ENCODE data around the gene MIEF1.

MIEF1 gene

DNA sequence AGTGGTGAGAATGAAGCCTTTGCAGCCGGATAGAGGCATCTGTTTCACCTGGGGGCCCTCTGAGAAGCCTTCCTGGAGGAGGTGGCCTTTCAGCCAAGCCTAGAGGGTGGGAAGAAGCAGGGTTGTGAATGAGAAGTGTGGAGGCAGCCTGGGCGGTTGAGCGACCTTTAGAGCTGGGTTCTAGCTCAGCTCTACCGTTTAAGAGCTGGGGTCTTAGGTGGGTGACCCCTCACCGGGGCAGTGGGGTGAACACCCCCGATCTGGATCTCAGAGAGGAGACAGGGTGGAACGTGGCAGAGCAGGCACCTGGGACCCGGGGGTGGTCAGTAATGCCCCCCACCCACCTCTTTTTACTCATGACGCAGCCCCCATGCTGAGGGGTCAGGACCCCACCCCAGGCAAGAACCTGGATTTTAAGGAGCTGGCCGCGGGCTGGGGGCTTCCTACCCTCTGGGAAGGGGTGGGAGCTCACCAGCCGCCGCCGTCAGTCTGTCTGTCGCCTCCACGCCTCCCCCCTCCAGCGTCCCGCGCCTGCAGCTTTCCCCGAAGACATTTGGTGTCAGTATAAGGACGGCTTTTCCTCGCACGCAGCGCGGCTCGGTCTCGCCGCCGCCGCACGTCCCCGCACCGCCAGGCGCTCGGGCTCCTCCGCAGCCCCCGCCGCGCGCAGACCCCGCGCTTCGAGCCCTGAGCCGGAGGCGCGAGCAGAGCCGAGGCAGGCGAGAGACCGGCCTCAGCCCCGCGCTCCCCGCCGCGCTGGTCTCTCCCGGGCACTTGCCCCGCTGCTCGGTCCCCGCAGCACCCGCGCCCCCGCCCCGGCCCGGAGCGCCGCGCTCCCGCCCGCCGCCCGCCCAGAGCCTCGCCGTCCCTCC is 55.1 kb downstream of the MIEF1 start:
- DNase-seq (ENCODE audit: low read depth, low spot score) = peak; percentile 46

DNA sequence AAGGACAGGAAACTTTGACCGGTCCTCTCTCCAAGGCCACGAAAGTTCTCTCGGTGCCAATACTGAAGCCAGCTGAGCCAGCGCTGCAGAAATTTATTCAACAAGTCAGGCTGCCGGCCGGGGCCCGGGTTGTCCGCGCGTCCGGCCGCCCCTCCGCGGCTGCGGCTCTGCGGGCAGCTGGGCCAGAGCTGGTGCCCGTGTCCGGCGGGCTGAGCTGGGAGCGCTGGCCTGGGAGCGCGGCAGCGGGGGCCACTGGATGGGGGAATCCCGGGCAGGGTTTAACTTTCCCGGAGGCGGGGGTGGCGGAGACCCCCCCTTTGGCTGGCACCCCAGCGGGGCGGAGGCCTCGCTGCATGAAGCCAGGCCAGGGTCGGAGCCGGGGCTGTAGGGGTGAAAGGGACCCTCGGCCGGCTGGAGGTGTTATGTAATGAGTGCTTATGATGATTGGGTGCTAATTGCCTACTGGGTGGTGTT is 56.2 kb downstream of the MIEF1 start:
- no peak for DNase-seq (ENCODE audit: low read depth, low spot score)

DNA sequence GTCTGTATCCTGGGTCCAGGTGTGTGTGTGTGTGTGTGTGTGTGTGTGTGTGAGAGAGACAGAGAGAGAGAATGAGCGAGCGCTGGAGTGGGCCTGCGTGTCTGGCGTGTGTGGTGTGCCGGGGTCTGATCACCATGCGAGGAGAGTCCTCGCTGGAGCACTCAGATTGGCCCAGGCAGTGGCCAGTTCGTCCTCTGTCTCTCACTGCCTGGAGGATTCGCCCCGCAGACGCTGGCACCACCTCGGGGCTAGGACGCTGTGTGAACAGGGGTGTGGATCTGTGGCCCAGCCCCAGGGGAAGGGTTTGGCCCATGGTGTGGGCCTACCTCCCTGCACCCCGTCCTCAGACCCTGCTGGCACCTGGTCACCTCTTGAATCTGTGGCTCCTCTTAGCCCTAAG is 56.9 kb downstream of the MIEF1 start:
- DNase-seq (ENCODE audit: low read depth, low spot score) = no peak

DNA sequence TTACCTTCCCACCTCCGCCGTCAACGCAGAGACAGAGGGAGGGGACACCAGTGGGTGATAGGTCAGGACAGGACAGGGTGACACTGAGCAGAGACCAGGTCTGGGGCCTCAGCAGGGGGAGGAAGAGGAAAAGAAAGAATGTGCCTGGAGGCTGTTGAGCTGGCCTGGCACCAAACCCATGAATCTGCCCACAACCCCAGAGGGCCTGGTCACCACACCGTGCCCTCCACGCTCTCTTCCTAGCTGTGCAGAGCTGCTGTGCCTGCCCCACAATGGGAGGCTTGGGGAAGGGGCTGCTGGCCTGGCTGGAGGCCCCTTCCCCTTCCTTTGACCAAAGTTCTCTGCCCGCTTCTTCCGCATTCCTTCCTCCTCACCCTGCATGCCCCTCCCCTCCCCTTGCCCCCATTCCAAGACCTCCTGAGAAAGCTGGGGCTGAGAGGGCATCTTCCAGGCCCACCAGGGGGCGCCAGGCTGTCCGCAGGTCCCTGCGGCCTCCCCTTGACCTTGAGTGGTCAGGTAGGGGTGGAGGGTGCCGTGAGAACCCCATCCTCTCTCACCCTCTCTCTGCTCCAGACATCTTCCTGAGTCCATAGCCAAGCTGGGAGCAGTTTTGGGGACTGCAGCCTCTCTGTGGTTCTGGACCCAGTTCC is 57.5 kb downstream of the MIEF1 start:
- DNase-seq (ENCODE audit: low read depth, low spot score) = peak; percentile 45

DNA sequence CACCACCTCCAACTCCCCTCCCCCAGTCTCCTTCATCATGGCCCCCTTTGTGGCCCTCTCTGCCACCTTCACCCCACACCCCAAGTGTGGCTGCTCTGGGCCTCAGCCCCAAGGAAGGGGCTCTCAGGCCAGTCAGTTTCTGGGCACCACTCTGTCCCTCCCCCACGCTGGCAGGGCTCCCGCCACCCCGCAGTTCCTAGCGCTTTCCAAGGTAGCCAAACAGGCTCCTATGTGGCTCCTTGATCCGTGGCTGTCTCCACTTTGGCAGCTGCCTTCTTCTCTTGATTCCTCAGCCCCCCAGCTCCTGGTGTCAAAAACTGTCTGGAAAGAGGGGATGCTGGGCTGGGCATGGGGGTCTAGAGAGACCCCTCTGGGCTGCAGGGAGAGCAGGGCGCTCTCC is 58.0 kb downstream of the MIEF1 start:
- DNase-seq (ENCODE audit: low read depth, low spot score) = no peak

DNA sequence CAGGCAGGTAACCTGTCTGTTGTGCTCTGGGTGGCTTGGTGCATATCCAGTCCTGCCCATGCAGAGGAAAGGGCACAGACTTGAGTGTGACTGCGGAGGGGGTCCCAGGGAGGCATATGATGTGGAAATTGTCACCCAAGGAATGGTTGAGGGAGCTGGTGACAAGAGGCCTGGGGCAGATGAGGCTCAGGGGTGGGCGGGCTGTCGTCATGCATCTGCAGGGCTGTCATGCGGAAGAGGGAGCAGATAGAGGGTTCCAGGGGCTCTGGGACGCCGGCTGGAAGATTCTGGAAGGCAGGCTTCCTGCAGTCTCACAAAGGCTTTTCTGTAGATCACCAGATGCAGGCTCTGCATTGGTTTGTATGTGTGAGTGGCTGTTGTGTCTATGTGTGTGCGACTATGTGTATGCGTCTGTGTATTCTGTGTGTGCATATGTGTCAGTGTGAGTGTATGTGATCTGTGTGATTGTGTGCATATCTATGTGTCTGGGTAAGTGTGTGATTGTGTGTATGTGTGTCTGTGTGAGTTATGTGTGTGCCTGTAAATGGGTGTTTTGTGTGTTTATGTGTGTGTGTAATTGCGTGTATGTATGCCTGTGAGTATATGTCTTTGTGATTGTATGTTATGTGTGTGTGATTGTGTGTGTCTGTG is 60.9 kb downstream of the MIEF1 start:
- no peak for DNase-seq (ENCODE audit: low read depth, low spot score)

DNA sequence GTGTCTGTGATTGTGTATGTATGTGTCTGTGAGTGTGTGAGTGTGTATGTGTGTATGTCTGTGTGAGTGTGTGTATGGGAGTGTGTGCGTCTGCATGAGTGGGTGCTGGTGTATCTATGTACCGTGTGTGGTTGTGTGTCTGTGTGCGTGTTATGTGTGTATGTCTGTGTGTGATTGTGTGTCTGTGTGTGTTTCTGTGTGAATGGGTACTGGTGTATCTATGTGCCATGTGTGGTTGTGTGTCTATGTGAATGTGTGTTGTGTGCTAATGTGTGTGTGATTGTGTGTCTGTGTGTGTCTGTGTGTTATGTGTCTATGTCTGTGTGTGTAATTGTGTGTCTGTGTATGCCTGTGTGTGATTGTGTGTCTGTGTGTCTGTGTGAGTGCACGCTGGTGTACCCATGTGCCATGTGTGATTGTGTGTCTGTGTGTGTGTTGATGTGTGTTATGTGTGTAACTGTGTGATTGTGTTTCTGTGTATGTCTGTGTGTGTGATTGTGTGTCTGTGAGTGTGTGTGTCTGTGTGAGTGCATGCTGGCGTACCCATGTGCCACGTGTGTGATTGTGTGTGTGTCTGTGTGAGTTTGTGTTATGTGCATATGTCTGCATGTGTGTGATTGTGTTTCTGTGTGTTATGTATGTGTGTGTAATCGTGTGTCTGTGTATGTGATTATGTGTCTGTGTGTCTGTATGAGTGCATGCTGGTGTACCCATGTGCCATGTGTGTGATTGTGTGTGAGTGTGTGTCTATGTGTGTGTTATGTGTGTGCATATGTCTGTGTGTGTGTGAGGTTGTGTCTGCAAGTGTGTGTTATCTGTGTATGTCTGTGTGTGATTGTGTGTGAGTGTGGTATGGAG is 61.7 kb downstream of the MIEF1 start:
- no peak for DNase-seq (ENCODE audit: low read depth, low spot score)

DNA sequence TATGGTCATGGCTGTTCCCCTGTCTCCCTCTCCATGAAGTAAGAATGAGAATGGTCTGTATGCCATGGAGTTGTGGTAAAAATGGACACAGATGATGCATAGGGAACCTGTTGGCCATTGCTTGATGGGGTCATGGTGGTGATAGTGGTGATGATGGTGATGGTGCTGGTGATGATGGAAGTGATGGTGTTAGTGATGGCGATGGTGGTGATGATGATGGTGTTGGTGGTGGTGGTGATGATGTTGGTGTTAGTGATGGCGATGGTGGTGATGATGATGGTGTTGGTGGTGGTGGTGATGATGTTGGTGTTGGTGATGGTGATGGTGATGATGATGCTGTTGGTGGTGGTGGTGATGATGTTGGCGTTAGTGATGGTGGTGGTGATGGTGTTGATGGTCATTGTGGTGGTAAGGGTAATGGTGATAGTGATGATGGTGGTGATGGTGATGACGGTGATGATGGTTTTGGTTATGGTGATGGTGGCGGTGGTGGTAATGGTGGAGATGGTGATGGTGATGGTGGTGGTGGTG is 63.4 kb downstream of the MIEF1 start:
- DNase-seq (ENCODE audit: low read depth, low spot score) = no peak

DNA sequence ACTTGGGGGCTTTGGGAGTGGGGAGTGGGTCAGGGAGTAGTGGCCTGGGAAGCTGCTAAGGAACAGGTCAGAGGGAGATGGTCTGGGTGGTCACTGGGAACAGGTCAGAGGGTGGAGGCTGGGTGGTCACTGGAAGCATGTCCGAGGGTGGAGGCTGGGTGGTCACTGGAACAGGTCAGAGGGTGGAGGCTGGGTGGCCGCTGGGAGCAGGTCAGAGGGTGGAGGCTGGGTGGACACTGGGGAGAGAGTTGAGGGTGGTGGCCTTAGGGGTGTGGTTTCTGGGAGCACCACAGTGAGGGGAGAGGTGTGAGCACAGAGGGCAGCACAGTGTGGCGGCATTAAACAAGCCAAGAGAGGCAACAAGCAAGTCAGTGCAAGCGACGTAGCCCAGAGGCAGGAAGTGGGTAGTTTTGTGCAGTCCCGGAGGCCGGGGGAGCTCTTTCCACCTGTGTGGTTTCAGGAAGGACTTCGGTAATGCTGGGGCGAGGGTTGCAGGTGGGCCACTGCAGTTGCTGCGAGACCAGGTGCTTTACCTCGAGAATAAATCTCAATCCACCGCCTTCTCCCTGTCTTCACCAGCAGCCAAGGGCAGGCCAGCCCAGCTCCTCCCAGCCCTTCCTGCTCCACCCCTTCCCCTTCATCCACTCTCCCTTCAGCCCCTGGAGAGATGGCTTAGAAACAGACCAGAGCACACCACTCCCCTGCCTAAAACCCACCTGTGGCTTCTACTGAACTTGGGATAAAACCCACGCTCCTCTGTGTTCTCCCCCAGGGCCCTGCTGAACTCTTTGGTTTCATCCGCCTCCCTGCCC is 65.3 kb downstream of the MIEF1 start:
- DNase-seq (ENCODE audit: low read depth, low spot score) = no peak
